H9 (cell line): ENCODE data around the gene TSPAN9. TPM values are rescaled to one million over a fixed set of nuclear protein-coding genes. Genes with fewer than 3 reads are reported as not detected.
A peak's percentile ranks its signal among the peaks of the same experiment; 100 is the strongest.

Source experiments
- DNase-seq: peaks from one replicate; pipeline ENCODE4 v3.0.0-alpha.2; 2017
- H2AFZ ChIP-seq: one replicate; pipeline ENCODE4 v1.6.1; 2013; ENCODE audit warnings: mild to moderate bottlenecking, low read length, control low read depth, moderate library complexity
- H2AK5ac ChIP-seq: 2 replicates; pipeline ENCODE4 v1.6.1; 2013; ENCODE audit warnings: low read length, control low read depth, mixed read lengths; ENCODE audit not compliant: insufficient read length
- H2BK120ac ChIP-seq: one replicate; pipeline ENCODE4 v1.6.1; 2013; ENCODE audit warnings: low read depth, mild to moderate bottlenecking, low read length, control low read depth, inconsistent platforms; ENCODE audit not compliant: poor library complexity, severe bottlenecking
- H2BK12ac ChIP-seq: 2 replicates; pipeline ENCODE4 v1.6.1; 2013; ENCODE audit warnings: low read length, control low read depth, mixed read lengths, low read depth; ENCODE audit not compliant: insufficient read length
- H2BK15ac ChIP-seq: 2 replicates; pipeline ENCODE4 v1.6.1; 2013; ENCODE audit warnings: low read depth, low read length, control low read depth
- H2BK20ac ChIP-seq: one replicate; pipeline ENCODE4 v1.6.1; 2013; ENCODE audit warnings: low read depth, mild to moderate bottlenecking, low read length, control low read depth, inconsistent platforms; ENCODE audit not compliant: poor library complexity, severe bottlenecking
- H2BK5ac ChIP-seq: 2 replicates; pipeline ENCODE4 v1.6.1; 2013; ENCODE audit warnings: low read length, control low read depth, mixed read lengths; ENCODE audit not compliant: insufficient read length
- H3K14ac ChIP-seq: 2 replicates; pipeline ENCODE4 v1.6.1; 2013; ENCODE audit warnings: low read length, control low read depth; ENCODE audit not compliant: insufficient read depth
- H3K18ac ChIP-seq: 2 replicates; pipeline ENCODE4 v1.6.1; 2013; ENCODE audit warnings: low read depth, mild to moderate bottlenecking, mixed read lengths, low read length, control low read depth; ENCODE audit not compliant: insufficient read length
- H3K23ac ChIP-seq: 2 replicates; pipeline ENCODE4 v1.6.1; 2013; ENCODE audit warnings: low read length, control low read depth, mixed read lengths, low read depth; ENCODE audit not compliant: insufficient read length
- H3K23me2 ChIP-seq: 2 replicates; pipeline ENCODE4 v1.6.1; 2013; ENCODE audit warnings: low read depth, mild to moderate bottlenecking, mixed read lengths, low read length, control low read depth; ENCODE audit not compliant: insufficient read length, poor library complexity, severe bottlenecking
- H3K27ac ChIP-seq: 2 replicates; pipeline ENCODE4 v1.5.1; 2013; ENCODE audit warnings: low read length, control low read depth, mixed read lengths, low read depth; ENCODE audit not compliant: insufficient read length
- H3K27me3 ChIP-seq: 2 replicates; pipeline ENCODE4 v1.6.1; 2013; ENCODE audit warnings: low read length, control low read depth, inconsistent platforms; ENCODE audit not compliant: insufficient read depth
- H3K4ac ChIP-seq: 2 replicates; pipeline ENCODE4 v1.6.1; 2013; ENCODE audit warnings: low read depth, mild to moderate bottlenecking, control low read depth, inconsistent platforms, low read length, moderate library complexity
- H3K4me1 ChIP-seq: 2 replicates; pipeline ENCODE4 v1.6.1; 2013; ENCODE audit warnings: low read length, control low read depth, inconsistent platforms; ENCODE audit not compliant: insufficient read depth
- H3K4me2 ChIP-seq: 2 replicates; pipeline ENCODE4 v1.6.1; 2013; ENCODE audit warnings: low read length, control low read depth, mixed read lengths; ENCODE audit not compliant: insufficient read length, insufficient read depth
- H3K56ac ChIP-seq: 2 replicates; pipeline ENCODE4 v1.6.1; 2013; ENCODE audit warnings: low read depth, mild to moderate bottlenecking, mixed read lengths, low read length, control low read depth; ENCODE audit not compliant: insufficient read length
- H3K79me1 ChIP-seq: 2 replicates; pipeline ENCODE4 v1.6.1; 2013; ENCODE audit warnings: low read depth, mild to moderate bottlenecking, moderate library complexity, low read length, control low read depth, inconsistent platforms; ENCODE audit not compliant: insufficient read depth, poor library complexity, severe bottlenecking
- H3K79me2 ChIP-seq: 2 replicates; pipeline ENCODE4 v1.6.1; 2013; ENCODE audit warnings: low read length, control low read depth, inconsistent platforms; ENCODE audit not compliant: insufficient read depth
- H3K9ac ChIP-seq: 2 replicates; pipeline ENCODE4 v1.6.1; 2013; ENCODE audit warnings: low read length, control low read depth, mixed read lengths; ENCODE audit not compliant: insufficient read length; ENCODE audit errors: extremely low read depth
- H3K9me3 ChIP-seq: one replicate; pipeline ENCODE4 v1.6.1; 2013; ENCODE audit warnings: low read depth, low read length, inconsistent platforms; ENCODE audit not compliant: control insufficient read depth
- H3T11ph ChIP-seq: one replicate; pipeline ENCODE4 v1.6.1; 2013; ENCODE audit warnings: mild to moderate bottlenecking, low read length, control low read depth, inconsistent platforms
- H4K20me1 ChIP-seq: one replicate; pipeline ENCODE4 v1.6.1; 2013; ENCODE audit not compliant: control insufficient read depth, insufficient read length, insufficient read depth
- H4K5ac ChIP-seq: 2 replicates; pipeline ENCODE4 v1.6.1; 2013; ENCODE audit warnings: low read depth, mild to moderate bottlenecking, mixed read lengths, low read length, control low read depth; ENCODE audit not compliant: insufficient read length
- H4K8ac ChIP-seq: replicated peaks from 2 replicates; pipeline ENCODE4 v1.6.1; 2013; ENCODE audit warnings: low read length, control low read depth, mixed read lengths, low read depth; ENCODE audit not compliant: insufficient read length
- H4K91ac ChIP-seq: 2 replicates; pipeline ENCODE4 v1.6.1; 2013; ENCODE audit warnings: low read depth, mild to moderate bottlenecking, moderate library complexity, mixed read lengths, low read length, control low read depth; ENCODE audit not compliant: insufficient read length
- H3K27ac Mint-ChIP-seq, 3 experiments: 2 replicates in 2 of 3; 3 replicates in 1 of 3; pipeline ENCODE4 v1.8.0; 2020 to 2021; ENCODE audit warnings: mixed read lengths in 3 of 3, mild to moderate bottlenecking in 1 of 3, moderate library complexity in 1 of 3
- H3K27me3 Mint-ChIP-seq: 2 replicates; pipeline ENCODE4 v1.8.0; 2021; ENCODE audit warnings: low read depth, mild to moderate bottlenecking, moderate library complexity, mixed read lengths
- H3K36me3 Mint-ChIP-seq, 3 experiments: 2 replicates in 2 of 3; 3 replicates in 1 of 3; pipeline ENCODE4 v1.8.0; 2020 to 2021; ENCODE audit warnings: low read depth in 3 of 3, mixed read lengths in 3 of 3; ENCODE audit not compliant: insufficient read depth in 1 of 3
- H3K4me1 Mint-ChIP-seq, 2 experiments: 2 replicates each; pipeline ENCODE4 v1.8.0; 2020; ENCODE audit warnings: mixed read lengths in 2 of 2
- H3K4me3 Mint-ChIP-seq, 2 experiments: 2 replicates in 1 of 2; 3 replicates in 1 of 2; pipeline ENCODE4 v1.8.0; 2020 to 2021; ENCODE audit warnings: mild to moderate bottlenecking in 2 of 2, mixed read lengths in 2 of 2, moderate library complexity in 1 of 2
- H3K9me3 Mint-ChIP-seq, 2 experiments: 2 replicates in 1 of 2; 3 replicates in 1 of 2; pipeline ENCODE4 v1.8.0; 2020; ENCODE audit warnings: mild to moderate bottlenecking in 2 of 2, mixed read lengths in 2 of 2, moderate library complexity in 1 of 2
- WGBS: extraction: QIAGEN DNeasy Blood & Tissue Kit; methylation state at CpG from one replicate; pipeline ENCODE4 v1.1.7; 2013; ENCODE audit warnings: missing lambda C conversion rate, low lambda C conversion rate, mixed read lengths; ENCODE audit not compliant: insufficient read length; ENCODE audit errors: extremely low coverage; 5-methylcytosine and 5-hydroxymethylcytosine counted together
- total RNA-seq: library from RNA; stranded (reverse); gene quantifications from 2 replicates; pipeline ENCODE4 v1.2.1, GENCODE V29; 2021
- TF ChIP-seq, protein P1 (sequence below): fragments of 200-600 bp; sonication (generic); conservative IDR thresholded peaks from 3 replicates; pipeline ENCODE4 v1.8.0; 2021; ENCODE audit warnings: antibody characterized with exemption, mild to moderate bottlenecking

TSPAN9 gene
- total RNA-seq, 1 experiment from 2014 or later = 19.0 TPM

DNA sequence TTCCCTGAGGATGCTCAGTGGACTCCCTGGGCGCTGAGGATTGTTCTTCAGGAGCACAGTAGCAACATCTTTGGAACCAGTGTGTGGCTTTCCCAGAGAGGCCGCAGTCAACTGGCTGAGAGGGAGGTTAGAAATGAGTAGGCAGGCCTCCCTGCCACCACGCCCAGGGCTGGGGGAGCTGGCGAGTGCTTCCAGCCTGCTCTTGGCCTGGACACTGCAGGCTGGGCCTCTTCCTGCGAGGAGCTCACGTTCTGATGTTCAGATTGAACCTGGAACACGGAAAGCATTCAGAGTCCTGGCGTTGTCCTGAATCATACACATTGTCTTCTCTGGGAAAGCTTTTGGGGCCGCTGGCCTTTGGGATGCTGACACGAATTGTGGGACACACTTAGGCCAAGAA, 15.6 kb downstream of the TSPAN9 start:
- H2AK5ac ChIP-seq = no peak overlapping the region
- no peaks in the 10 kb centered on the region; the same call in 1 of the 2 replicates for H3K79me2 ChIP-seq
- no peak overlapping the region for H2BK15ac ChIP-seq
- H4K8ac ChIP-seq = no peak overlapping the region
- H3K9ac ChIP-seq = no peak overlapping the region
- no peak overlapping the region for H4K91ac ChIP-seq
- no peaks in the 10 kb centered on the region for H3K9me3 ChIP-seq
- H2AFZ ChIP-seq = no peak overlapping the region
- DNase-seq = peak; percentile 29
- H3K4ac ChIP-seq = no peak overlapping the region
- peaks cover 8 to 11% of the 10 kb centered on the region in 2 experiments for H3K9me3 Mint-ChIP-seq
- H4K5ac ChIP-seq = no peak overlapping the region
- no peaks in the 10 kb centered on the region; the same call in 1 of the 2 replicates for H3K27me3 Mint-ChIP-seq
- peaks cover 6 to 17% (median 7%) of the 10 kb centered on the region in 3 experiments for H3K36me3 Mint-ChIP-seq
- H3K56ac ChIP-seq = no peak overlapping the region
- no peak overlapping the region for H2BK12ac ChIP-seq
- H3K4me1 Mint-ChIP-seq = peaks cover 31 to 42% of the 10 kb centered on the region in 2 experiments
- no peaks in the 10 kb centered on the region for H3K27me3 ChIP-seq
- H3K23me2 ChIP-seq = no peaks in the 10 kb centered on the region
- H2BK5ac ChIP-seq = no peak overlapping the region
- no peak overlapping the region for H3T11ph ChIP-seq
- H3K18ac ChIP-seq = no peak overlapping the region
- no peak overlapping the region for H3K27ac Mint-ChIP-seq
- no peak overlapping the region for H3K23ac ChIP-seq
- H2BK20ac ChIP-seq = no peak overlapping the region
- H3K4me2 ChIP-seq = no peak overlapping the region
- TF ChIP-seq, protein P1, sequence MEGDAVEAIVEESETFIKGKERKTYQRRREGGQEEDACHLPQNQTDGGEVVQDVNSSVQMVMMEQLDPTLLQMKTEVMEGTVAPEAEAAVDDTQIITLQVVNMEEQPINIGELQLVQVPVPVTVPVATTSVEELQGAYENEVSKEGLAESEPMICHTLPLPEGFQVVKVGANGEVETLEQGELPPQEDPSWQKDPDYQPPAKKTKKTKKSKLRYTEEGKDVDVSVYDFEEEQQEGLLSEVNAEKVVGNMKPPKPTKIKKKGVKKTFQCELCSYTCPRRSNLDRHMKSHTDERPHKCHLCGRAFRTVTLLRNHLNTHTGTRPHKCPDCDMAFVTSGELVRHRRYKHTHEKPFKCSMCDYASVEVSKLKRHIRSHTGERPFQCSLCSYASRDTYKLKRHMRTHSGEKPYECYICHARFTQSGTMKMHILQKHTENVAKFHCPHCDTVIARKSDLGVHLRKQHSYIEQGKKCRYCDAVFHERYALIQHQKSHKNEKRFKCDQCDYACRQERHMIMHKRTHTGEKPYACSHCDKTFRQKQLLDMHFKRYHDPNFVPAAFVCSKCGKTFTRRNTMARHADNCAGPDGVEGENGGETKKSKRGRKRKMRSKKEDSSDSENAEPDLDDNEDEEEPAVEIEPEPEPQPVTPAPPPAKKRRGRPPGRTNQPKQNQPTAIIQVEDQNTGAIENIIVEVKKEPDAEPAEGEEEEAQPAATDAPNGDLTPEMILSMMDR = no peak
- H3K14ac ChIP-seq = no peak overlapping the region
- no peaks in the 10 kb centered on the region for H3K79me1 ChIP-seq
- H4K20me1 ChIP-seq = no peaks in the 10 kb centered on the region
- WGBS = no CpG with 5 or more reads among the region's 10 CpGs
- H3K4me3 Mint-ChIP-seq = no peak overlapping the region
- H2BK120ac ChIP-seq = no peak overlapping the region
- no peak overlapping the region for H3K27ac ChIP-seq
- H3K4me1 ChIP-seq = no peaks in the 10 kb centered on the region
